ENCODE results near the gene C1orf232. TPM values are rescaled to one million over a fixed set of nuclear protein-coding genes. Genes with fewer than 3 reads are reported as not detected.

The C1orf232 gene
- total and polyA plus RNA-seq, 2 of the 4 experiments (the other 2 are of a cell fraction), result not detected

- POLR2A ChIA-PET (ENCODE audit: unreplicated experiment), result no interaction called here
- no peak overlapping the region for H3K56ac ChIP-seq (ENCODE audit: extremely low read depth, insufficient read depth, low read length)
- no peak overlapping the region for H2AK5ac ChIP-seq (ENCODE audit: low read depth, low read length)
- H3K27ac ChIP-seq (ENCODE audit: insufficient read depth, low read length), result no peak overlapping the region
- H2BK120ac ChIP-seq (ENCODE audit: low read depth, low read length), result no peak overlapping the region
- no peaks in the 10 kb centered on the region for H3K36me3 ChIP-seq (ENCODE audit: control insufficient read depth, insufficient read depth, low read length)
- no peaks in the 10 kb centered on the region for H4K20me1 ChIP-seq (ENCODE audit: insufficient read depth, low read length)
- H4K5ac ChIP-seq (ENCODE audit: low read depth, low read length), result no peak overlapping the region
- H2AFZ ChIP-seq (replicated peaks; ENCODE audit: low read length, poor library complexity), result no peak overlapping the region
- no peak overlapping the region for H3K23ac ChIP-seq (ENCODE audit: low read depth, low read length)
- WGBS, 2 experiments (ENCODE audit: extremely low coverage in 2 of 2, insufficient read length in 1 of 2), result no CpG with 5 or more reads among the region's 3 CpGs
- in situ Hi-C loops (cut with MboI; ENCODE audit: low sequenced_read_pairs), result no loop called here
- H3K9me3 ChIP-seq (ENCODE audit: control insufficient read depth, insufficient read depth, low read length), result no peaks in the 10 kb centered on the region
- no peaks in the 10 kb centered on the region; the same call in 1 of the 2 replicates for H3K27me3 ChIP-seq (ENCODE audit: control insufficient read depth, insufficient read depth, low read length)
- no peaks in the 10 kb centered on the region for H3K9me1 ChIP-seq (ENCODE audit: insufficient read depth, low read length)
- H4K91ac ChIP-seq (ENCODE audit: insufficient read depth, low read depth, low read length), result no peak overlapping the region
- intact Hi-C loops (cut with micrococcal nuclease), result no loop called here
- no peak overlapping the region for H3K9ac ChIP-seq (ENCODE audit: low read depth, low read length)
- DNase-seq (no peak), ATAC-seq (ENCODE audit: low read depth) (no peak)
- no peak overlapping the region for H2BK15ac ChIP-seq (ENCODE audit: low read depth, low read length)
- no peak overlapping the region for H3K18ac ChIP-seq (ENCODE audit: low read depth, low read length)
- dilution Hi-C loops (cut with HindIII; ENCODE audit: low sequenced_read_pairs, unreplicated experiment), result no loop called here
- no peak overlapping the region for H4K8ac ChIP-seq (ENCODE audit: low read depth in 2 of 2, low read length in 2 of 2)
- H3K4me3 ChIP-seq (ENCODE audit: insufficient read depth, low read depth, low read length), result no peak overlapping the region
- CTCF ChIA-PET, result interaction anchor here (1.0 kb wide), 1 partner anchor 103 kb away, joined by 4 read pairs; no protein-coding TSS in a partner anchor
- TF ChIP-seq CTCF (conservative IDR thresholded peaks at IDR 0.05; ENCODE audit: low read depth, low read length), result no peak
- no peak for TF ChIP-seq MAZ (IDR thresholded peaks at IDR 0.05; ENCODE audit: borderline replicate concordance, low read depth, low read length)
- TF ChIP-seq ELK1 (IDR thresholded peaks at IDR 0.05; ENCODE audit: borderline replicate concordance, low read depth, low read length), result no peak
- no peak for TF ChIP-seq RCOR1 (IDR thresholded peaks at IDR 0.05; ENCODE audit: insufficient replicate concordance, low read length)
- no peak for TF ChIP-seq MAFK (IDR thresholded peaks at IDR 0.05; ENCODE audit: low read depth, low read length)
- TF ChIP-seq SMC3 (IDR thresholded peaks at IDR 0.05; ENCODE audit: low read depth, low read length), result no peak
- TF ChIP-seq USF2 (IDR thresholded peaks at IDR 0.05; ENCODE audit: low read depth, low read length), result no peak
- no peak for TF ChIP-seq BHLHE40 (IDR thresholded peaks at IDR 0.05; ENCODE audit: low read depth, low read length)
- TF ChIP-seq MXI1 (IDR thresholded peaks at IDR 0.05; ENCODE audit: borderline replicate concordance, low read depth, low read length), result no peak
- no peak for TF ChIP-seq RFX5 (IDR thresholded peaks at IDR 0.05; ENCODE audit: low read depth, low read length)
- TF ChIP-seq NFE2L2 (IDR thresholded peaks at IDR 0.05; ENCODE audit: low read depth, low read length), result no peak
- TF ChIP-seq FOS (IDR thresholded peaks at IDR 0.05; ENCODE audit: low read depth, low read length), result no peak
- no peak for TF ChIP-seq POLR2A (IDR thresholded peaks at IDR 0.05; ENCODE audit: low read depth, low read length)
- TF ChIP-seq RAD21 (IDR thresholded peaks at IDR 0.05; ENCODE audit: low read length), result no peak
- TF ChIP-seq CHD1 (IDR thresholded peaks at IDR 0.05; ENCODE audit: low read depth, low read length), result no peak
- TF ChIP-seq CEBPB (IDR thresholded peaks at IDR 0.05; ENCODE audit: low read depth, low read length), result no peak
- H3K4me2 ChIP-seq (ENCODE audit: low read depth, low read length), result no peak overlapping the region
- no peak overlapping the region for H2AK9ac ChIP-seq (replicated peaks; ENCODE audit: low read depth, low read length, poor library complexity)
- no peak overlapping the region for H3K14ac ChIP-seq (replicated peaks; ENCODE audit: low read depth, low read length)
- H3K4ac ChIP-seq (ENCODE audit: low read depth, low read length), result no peak overlapping the region
- no TSS peak for BruUV-seq (replicated peaks)
- H2BK5ac ChIP-seq (ENCODE audit: low read depth, low read length, poor library complexity, severe bottlenecking), result no peak overlapping the region
- H3K4me1 ChIP-seq (ENCODE audit: control insufficient read depth, insufficient read depth, low read length), result no peaks in the 10 kb centered on the region
- H2BK20ac ChIP-seq (ENCODE audit: low read depth, low read length), result no peak overlapping the region
- H3K79me1 ChIP-seq (ENCODE audit: low read depth in 1 of 2, low read length in 2 of 2), result no peaks in the 10 kb centered on the region
These were observed 29.7 kb downstream of the C1orf232 start for GRCh38 chr1:26138974-26139558.

Data from IMR-90 (cell line).